Measurements from ENCODE around the gene ARHGAP20. TPM values are rescaled to one million over a fixed set of nuclear protein-coding genes. Genes with fewer than 3 reads are reported as not detected.

ARHGAP20 gene
- total and polyA plus RNA-seq, 4 donors: 0.46 to 1.5 (median 0.73) TPM

GRCh38 chr11:110529043-110529442 is 183.2 kb downstream of the ARHGAP20 start:
- H3K36me3 ChIP-seq (ENCODE audit: control insufficient read depth in 4 of 4, insufficient read depth in 3 of 4, low read depth in 1 of 4, low read length in 3 of 4): no peaks in the 10 kb centered on the region
- H3K9me3 ChIP-seq (ENCODE audit: control insufficient read depth in 4 of 4, low read length in 3 of 4): peaks cover 0 to 5% (median 2%) of the 10 kb centered on the region in 4 donors
- TF ChIP-seq REST (IDR thresholded peaks at IDR 0.05) (no peak), JUND (IDR thresholded peaks at IDR 0.05) (no peak), ZBTB33 (IDR thresholded peaks at IDR 0.05) (no peak), GABPA (IDR thresholded peaks at IDR 0.05 in 1 of 2, conservative IDR thresholded peaks at IDR 0.05 in 1 of 2) (no peak), FOXA1 (IDR thresholded peaks at IDR 0.05) (no peak), SP1 (IDR thresholded peaks at IDR 0.05) (no peak), CTCF (IDR thresholded peaks at IDR 0.05; ENCODE audit: low read depth, low read length, missing input control) (peak; percentile 30), YY1 (IDR thresholded peaks at IDR 0.05) (no peak), FOXA2 (IDR thresholded peaks at IDR 0.05) (no peak), MAX (IDR thresholded peaks at IDR 0.05) (no peak), EGR1 (IDR thresholded peaks at IDR 0.05; ENCODE audit: low read depth in 2 of 2) (no peak), HNF4G (IDR thresholded peaks at IDR 0.05) (no peak), NR2F2 (IDR thresholded peaks at IDR 0.05) (no peak), RAD21 (IDR thresholded peaks at IDR 0.05) (peak; percentile 50 to 62), RXRA (IDR thresholded peaks at IDR 0.05) (no peak), ATF3 (IDR thresholded peaks at IDR 0.05) (no peak)
- no peaks in the 10 kb centered on the region for H3K4me1 ChIP-seq (ENCODE audit: control insufficient read depth in 4 of 4, insufficient read depth in 4 of 4, low read length in 3 of 4)
- no peaks in the 10 kb centered on the region for H3K27me3 ChIP-seq (ENCODE audit: control insufficient read depth in 4 of 4, insufficient read depth in 4 of 4, low read length in 3 of 4)
- no peak for DNase-seq (ENCODE audit: low spot score)
- H3K4me3 ChIP-seq (ENCODE audit: low read depth in 1 of 3, low read length in 3 of 3): no peak overlapping the region
- no peak overlapping the region for H3K9ac ChIP-seq (ENCODE audit: low read depth in 1 of 2, low read length in 2 of 2)
- H3K27ac ChIP-seq (ENCODE audit: low read depth in 1 of 2, low read length in 2 of 2): no peak overlapping the region

- Histone ChIP-seq H3K27me3 (ENCODE audit: control insufficient read depth in 4 of 4, insufficient read depth in 4 of 4, low read length in 3 of 4) (no peaks in the 10 kb centered on the region), H3K9me3 (ENCODE audit: control insufficient read depth in 4 of 4, low read length in 3 of 4) (peaks cover 0 to 5% (median 2%) of the 10 kb centered on the region in 4 donors), H3K4me3 (ENCODE audit: low read depth in 1 of 3, low read length in 3 of 3) (no peak overlapping the region), H3K36me3 (ENCODE audit: control insufficient read depth in 4 of 4, insufficient read depth in 3 of 4, low read depth in 1 of 4, low read length in 3 of 4) (no peaks in the 10 kb centered on the region), H3K27ac (ENCODE audit: low read depth in 1 of 2, low read length in 2 of 2) (no peak overlapping the region), H3K4me1 (ENCODE audit: control insufficient read depth in 4 of 4, insufficient read depth in 4 of 4, low read length in 3 of 4) (no peaks in the 10 kb centered on the region), H3K9ac (ENCODE audit: low read depth in 1 of 2, low read length in 2 of 2) (no peak overlapping the region)
- 90% methylated on average over 1 of the region's 1 CpG for WGBS
- DNase-seq (ENCODE audit: low spot score): no peak
- no peak for TF ChIP-seq EGR1 (IDR thresholded peaks at IDR 0.05; ENCODE audit: low read depth in 2 of 2)
- TF ChIP-seq RXRA (IDR thresholded peaks at IDR 0.05): no peak
- TF ChIP-seq YY1 (IDR thresholded peaks at IDR 0.05): no peak
- TF ChIP-seq NR2F2 (IDR thresholded peaks at IDR 0.05): no peak
- no peak for TF ChIP-seq REST (IDR thresholded peaks at IDR 0.05)
- no peak for TF ChIP-seq RAD21 (IDR thresholded peaks at IDR 0.05)
- no peak for TF ChIP-seq ATF3 (IDR thresholded peaks at IDR 0.05)
- no peak for TF ChIP-seq GABPA (IDR thresholded peaks at IDR 0.05 in 1 of 2, conservative IDR thresholded peaks at IDR 0.05 in 1 of 2)
- no peak for TF ChIP-seq JUND (IDR thresholded peaks at IDR 0.05)
- no peak for TF ChIP-seq FOXA2 (IDR thresholded peaks at IDR 0.05)
- TF ChIP-seq HNF4G (IDR thresholded peaks at IDR 0.05): no peak
- no peak for TF ChIP-seq MAX (IDR thresholded peaks at IDR 0.05)
- TF ChIP-seq CTCF (IDR thresholded peaks at IDR 0.05; ENCODE audit: low read depth, low read length, missing input control): no peak
Observed at GRCh38 chr11:110527146-110527545, 185.1 kb downstream of the ARHGAP20 start.
